BLaER1 (cell line): ENCODE data around the gene TSGA10.
"Not testable (repeated sequence)": the region's sequence is repeated elsewhere in the genome, so short reads cannot be mapped to it uniquely, and the experiment has no call there.

ENCODE experiments used
- H3K27ac ChIP-seq: shearing (Covaris generic); formaldehyde crosslinking; 2 replicates; pipeline ENCODE4 v1.8.1; 2022
- H3K27me3 ChIP-seq: shearing (Covaris generic); formaldehyde crosslinking; 2 replicates; pipeline ENCODE4 v1.8.1; 2022
- H3K36me3 ChIP-seq: shearing (Covaris generic); formaldehyde crosslinking; 2 replicates; pipeline ENCODE4 v1.8.1; 2022
- H3K4me1 ChIP-seq: shearing (Covaris generic); formaldehyde crosslinking; 2 replicates; pipeline ENCODE4 v1.8.1; 2022
- H3K4me2 ChIP-seq: shearing (Covaris generic); formaldehyde crosslinking; 2 replicates; pipeline ENCODE4 v1.8.1; 2022
- H3K4me3 ChIP-seq: shearing (Covaris generic); formaldehyde crosslinking; 2 replicates; pipeline ENCODE4 v1.8.1; 2022
- H3K9ac ChIP-seq: shearing (Covaris generic); formaldehyde crosslinking; 2 replicates; pipeline ENCODE4 v1.8.1; 2022
- H3K9me3 ChIP-seq: shearing (Covaris generic); formaldehyde crosslinking; 2 replicates; pipeline ENCODE4 v1.8.1; 2022
- H4K20me1 ChIP-seq: shearing (Covaris generic); formaldehyde crosslinking; 2 replicates; pipeline ENCODE4 v1.8.1; 2022
- Cebpa-rat ChIP-seq: shearing (Covaris generic); IDR thresholded peaks from 2 replicates; pipeline ENCODE4 v1.8.1; 2022

TSGA10 gene

DNA sequence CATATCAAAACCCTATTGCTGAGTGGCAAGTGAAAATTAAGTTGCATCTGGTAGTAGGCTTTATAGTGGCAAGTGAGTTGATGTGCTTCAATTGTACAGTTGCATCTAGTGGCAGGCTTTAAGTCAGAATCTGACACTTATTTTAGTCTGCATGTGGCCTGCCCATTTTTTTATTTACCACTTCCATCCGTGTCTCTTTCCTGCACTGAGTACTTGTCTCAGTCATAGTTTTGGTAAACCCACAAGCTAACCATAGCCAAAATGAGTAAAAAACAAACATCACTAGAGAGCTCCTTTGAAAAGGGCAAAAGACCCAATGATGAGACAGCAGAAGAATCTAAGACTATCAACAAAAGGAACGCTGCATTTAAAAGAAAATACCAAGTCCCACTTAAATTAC is 122.7 kb downstream of the TSGA10 start:
- 0 out of 2 replicates have a peak, but pooled peaks cover under 1% of the 10 kb centered on the region for H3K9me3 ChIP-seq
- H3K4me3 ChIP-seq: no peak overlapping the region
- H3K4me2 ChIP-seq: no peak overlapping the region
- no peaks in the 10 kb centered on the region for H3K27me3 ChIP-seq
- TF ChIP-seq Cebpa-rat: no peak
- no peak overlapping the region for H3K27ac ChIP-seq
- peaks cover 4% of the 10 kb centered on the region; the same call in 1 of the 2 replicates for H3K4me1 ChIP-seq
- H3K36me3 ChIP-seq: no peaks in the 10 kb centered on the region
- H3K9ac ChIP-seq: no peak overlapping the region
- H4K20me1 ChIP-seq: no peaks in the 10 kb centered on the region

- Histone ChIP-seq H4K20me1 (no peaks in the 10 kb centered on the region), H3K9ac (no peak overlapping the region), H3K4me2 (no peak overlapping the region), H3K36me3 (no peaks in the 10 kb centered on the region), H3K4me3 (no peak overlapping the region), H3K27me3 (no peaks in the 10 kb centered on the region), H3K9me3 (peaks cover 6% of the 10 kb centered on the region), H3K27ac (no peak overlapping the region), H3K4me1 (peaks cover 4% of the 10 kb centered on the region; the same call in 1 of the 2 replicates)
- TF ChIP-seq Cebpa-rat: no peak
Measured at GRCh38 chr2:99031481-99031880, 123.3 kb downstream of the TSGA10 start.

GRCh38 chr2:99028558-99028957 is 126.2 kb downstream of the TSGA10 start:
- H3K36me3 ChIP-seq: no peaks in the 10 kb centered on the region
- H3K9ac ChIP-seq: no peak overlapping the region
- peaks cover 7% of the 10 kb centered on the region for H3K9me3 ChIP-seq
- H3K27me3 ChIP-seq: no peaks in the 10 kb centered on the region
- H4K20me1 ChIP-seq: no peaks in the 10 kb centered on the region
- H3K27ac ChIP-seq: no peak overlapping the region
- TF ChIP-seq Cebpa-rat: no peak
- no peak overlapping the region for H3K4me3 ChIP-seq
- H3K4me2 ChIP-seq: no peak overlapping the region
- H3K4me1 ChIP-seq: peaks cover 4% of the 10 kb centered on the region; the same call in 1 of the 2 replicates

DNA sequence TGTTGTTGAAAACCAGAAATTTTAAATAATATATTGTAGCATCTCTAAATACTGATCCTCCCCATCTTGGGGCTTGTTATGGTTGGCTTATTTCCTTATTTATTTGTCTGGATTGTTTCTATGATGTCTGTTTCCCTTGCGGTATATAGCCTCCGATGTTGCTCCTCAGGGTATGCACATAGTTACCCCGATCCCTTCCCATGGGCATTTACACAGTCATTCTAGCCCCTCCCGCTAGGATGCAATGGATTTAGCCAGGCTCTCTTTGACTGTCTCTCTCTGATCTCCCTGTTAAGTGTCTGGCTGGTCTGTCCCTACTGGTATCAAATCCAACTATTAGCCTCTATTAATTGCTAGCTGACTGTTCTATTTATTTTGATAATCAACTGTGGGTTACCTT is 126.9 kb downstream of the TSGA10 start:
- H3K9ac ChIP-seq: no peak overlapping the region
- no peaks in the 10 kb centered on the region for H4K20me1 ChIP-seq
- H3K4me2 ChIP-seq: no peak overlapping the region; the same call in 1 of the 2 replicates
- H3K4me3 ChIP-seq: no peak overlapping the region
- H3K27me3 ChIP-seq: no peaks in the 10 kb centered on the region
- peaks cover 7% of the 10 kb centered on the region for H3K9me3 ChIP-seq
- TF ChIP-seq Cebpa-rat: no peak
- H3K4me1 ChIP-seq: peaks cover 4% of the 10 kb centered on the region; the same call in 1 of the 2 replicates
- H3K27ac ChIP-seq: no peak overlapping the region
- H3K36me3 ChIP-seq: no peaks in the 10 kb centered on the region

DNA sequence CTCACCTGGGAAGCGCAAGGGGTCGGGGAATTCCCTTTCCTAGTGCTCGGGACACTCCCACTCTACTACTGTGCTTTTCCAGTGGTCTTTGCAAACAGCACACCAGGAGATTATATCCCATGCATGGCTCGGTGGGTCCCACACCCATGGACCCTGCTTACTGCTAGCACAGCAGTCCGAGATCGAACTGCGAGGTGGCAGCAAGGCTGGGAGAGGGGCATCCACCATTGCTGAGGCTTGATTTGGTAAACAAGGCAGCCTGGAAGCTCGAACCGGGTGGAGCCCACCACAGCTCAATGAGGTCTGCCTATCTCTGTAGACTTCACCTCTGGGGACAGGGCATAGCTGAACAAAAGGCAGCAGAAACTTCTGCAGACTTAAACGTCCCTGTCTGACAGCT is 154.0 kb downstream of the TSGA10 start:
- Histone ChIP-seq H3K9ac (no peak overlapping the region), H3K27ac (no peak overlapping the region), H3K4me1 (no peaks in the 10 kb centered on the region), H3K9me3 (peaks cover 19% of the 10 kb centered on the region), H4K20me1 (no peaks in the 10 kb centered on the region), H3K4me2 (no peak overlapping the region), H3K27me3 (no peaks in the 10 kb centered on the region), H3K4me3 (no peak overlapping the region), H3K36me3 (no peaks in the 10 kb centered on the region)
- no peak for TF ChIP-seq Cebpa-rat

GRCh38 chr2:98988695-98989094 is 166.0 kb downstream of the TSGA10 start:
- H3K4me1 ChIP-seq, H4K20me1 ChIP-seq, H3K4me3 ChIP-seq, H3K27ac ChIP-seq, H3K36me3 ChIP-seq, H3K4me2 ChIP-seq, H3K27me3 ChIP-seq, H3K9ac ChIP-seq: not testable (repeated sequence)
- H3K9me3 ChIP-seq: peaks cover 12% of the 10 kb centered on the region

DNA sequence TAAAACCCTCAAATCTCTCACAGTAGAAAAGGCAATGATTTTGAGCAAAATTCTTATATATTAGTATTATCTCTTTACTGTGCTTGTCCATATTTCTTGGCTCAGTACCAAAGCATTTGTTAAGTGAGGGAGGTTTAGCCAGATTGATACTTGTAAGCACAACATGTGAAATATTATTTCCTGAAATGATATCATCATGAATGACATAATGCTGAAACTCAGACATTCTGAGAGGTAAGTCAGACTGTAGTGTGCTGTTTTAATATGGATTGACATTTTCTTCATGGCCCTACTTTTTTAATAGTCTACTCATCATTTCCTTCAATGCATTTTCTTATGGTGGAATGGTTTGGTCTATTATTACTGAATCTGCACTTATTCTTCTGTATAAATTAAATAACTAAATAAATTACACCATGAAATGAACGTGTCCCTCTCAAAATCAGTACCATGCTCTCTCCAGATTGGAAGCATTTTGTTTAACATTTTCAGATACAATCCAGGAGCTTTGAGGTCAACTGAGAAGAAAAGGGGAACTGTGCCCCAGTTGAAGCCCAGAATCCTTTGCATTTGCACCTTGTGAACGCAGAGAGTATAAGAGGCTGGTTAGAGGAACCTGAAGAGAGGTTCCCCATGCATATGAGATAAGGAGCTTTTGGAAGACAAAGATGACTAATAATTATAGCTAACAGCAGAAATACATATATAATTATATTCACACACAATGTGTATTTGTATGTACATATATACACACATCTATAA is 168.7 kb downstream of the TSGA10 start:
- H3K36me3 ChIP-seq: no peaks in the 10 kb centered on the region

DNA sequence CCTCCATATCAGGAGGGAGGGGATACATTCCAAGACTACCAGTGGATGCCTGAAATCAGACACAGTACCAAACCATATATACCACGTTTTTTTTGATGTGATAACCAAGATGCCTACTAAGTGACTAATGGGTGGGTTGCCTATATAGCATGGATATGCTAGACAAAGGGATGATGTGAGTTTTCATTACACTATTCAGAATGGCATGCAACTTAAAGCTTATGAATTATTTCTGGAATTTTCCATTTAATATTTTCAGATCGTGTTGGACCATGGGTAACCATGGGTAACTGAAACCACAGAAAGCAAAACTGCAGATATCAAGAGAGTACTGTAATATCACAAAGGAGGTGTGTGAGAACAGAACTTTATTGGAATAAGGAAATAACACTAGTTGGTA is 179.1 kb downstream of the TSGA10 start:
- Histone ChIP-seq H3K9ac (no peak overlapping the region), H3K9me3 (peaks cover 29% of the 10 kb centered on the region), H4K20me1 (no peaks in the 10 kb centered on the region), H3K36me3 (no peaks in the 10 kb centered on the region), H3K27me3 (no peaks in the 10 kb centered on the region), H3K4me1 (no peaks in the 10 kb centered on the region), H3K27ac (no peak overlapping the region), H3K4me2 (no peak overlapping the region), H3K4me3 (no peak overlapping the region)
- TF ChIP-seq Cebpa-rat: no peak

More for the DNA sequence above, 168.7 kb downstream of the TSGA10 start:
- H3K9me3 ChIP-seq: peaks cover 12% of the 10 kb centered on the region
- no peaks in the 10 kb centered on the region for H3K4me1 ChIP-seq
- no peak overlapping the region for H3K27ac ChIP-seq
- H3K27me3 ChIP-seq: no peaks in the 10 kb centered on the region
- no peak for TF ChIP-seq Cebpa-rat
- H4K20me1 ChIP-seq: no peaks in the 10 kb centered on the region
- H3K4me2 ChIP-seq: no peak overlapping the region
- no peak overlapping the region for H3K9ac ChIP-seq
- no peak overlapping the region for H3K4me3 ChIP-seq

- Histone ChIP-seq H3K4me1 (no peaks in the 10 kb centered on the region), H3K9ac (no peak overlapping the region), H3K27ac (no peak overlapping the region), H4K20me1 (no peaks in the 10 kb centered on the region), H3K9me3 (peaks cover 38% of the 10 kb centered on the region), H3K4me3 (no peak overlapping the region), H3K4me2 (no peak overlapping the region), H3K27me3 (no peaks in the 10 kb centered on the region), H3K36me3 (no peaks in the 10 kb centered on the region)
- no peak for TF ChIP-seq Cebpa-rat
Measured at GRCh38 chr2:98972582-98973167, 182.1 kb downstream of the TSGA10 start.

GRCh38 chr2:98959810-98960507 is 194.8 kb downstream of the TSGA10 start:
- Histone ChIP-seq H3K9me3 (no peaks in the 10 kb centered on the region; the same call in 1 of the 2 replicates), H3K4me2 (no peak overlapping the region), H3K4me3 (no peak overlapping the region), H3K27me3 (no peaks in the 10 kb centered on the region), H4K20me1 (no peaks in the 10 kb centered on the region), H3K36me3 (no peaks in the 10 kb centered on the region), H3K9ac (no peak overlapping the region), H3K27ac (no peak overlapping the region), H3K4me1 (no peaks in the 10 kb centered on the region)
- TF ChIP-seq Cebpa-rat: no peak
